Activated T-cell treated with anti-CD3 and anti-CD28 coated beads for 4 hours (primary cell): ENCODE measurements around the gene FGB.

Source experiments
- DNase-seq: peaks from one replicate; pipeline ENCODE4 v3.0.0-alpha.2; 2020

The FGB gene

DNA sequence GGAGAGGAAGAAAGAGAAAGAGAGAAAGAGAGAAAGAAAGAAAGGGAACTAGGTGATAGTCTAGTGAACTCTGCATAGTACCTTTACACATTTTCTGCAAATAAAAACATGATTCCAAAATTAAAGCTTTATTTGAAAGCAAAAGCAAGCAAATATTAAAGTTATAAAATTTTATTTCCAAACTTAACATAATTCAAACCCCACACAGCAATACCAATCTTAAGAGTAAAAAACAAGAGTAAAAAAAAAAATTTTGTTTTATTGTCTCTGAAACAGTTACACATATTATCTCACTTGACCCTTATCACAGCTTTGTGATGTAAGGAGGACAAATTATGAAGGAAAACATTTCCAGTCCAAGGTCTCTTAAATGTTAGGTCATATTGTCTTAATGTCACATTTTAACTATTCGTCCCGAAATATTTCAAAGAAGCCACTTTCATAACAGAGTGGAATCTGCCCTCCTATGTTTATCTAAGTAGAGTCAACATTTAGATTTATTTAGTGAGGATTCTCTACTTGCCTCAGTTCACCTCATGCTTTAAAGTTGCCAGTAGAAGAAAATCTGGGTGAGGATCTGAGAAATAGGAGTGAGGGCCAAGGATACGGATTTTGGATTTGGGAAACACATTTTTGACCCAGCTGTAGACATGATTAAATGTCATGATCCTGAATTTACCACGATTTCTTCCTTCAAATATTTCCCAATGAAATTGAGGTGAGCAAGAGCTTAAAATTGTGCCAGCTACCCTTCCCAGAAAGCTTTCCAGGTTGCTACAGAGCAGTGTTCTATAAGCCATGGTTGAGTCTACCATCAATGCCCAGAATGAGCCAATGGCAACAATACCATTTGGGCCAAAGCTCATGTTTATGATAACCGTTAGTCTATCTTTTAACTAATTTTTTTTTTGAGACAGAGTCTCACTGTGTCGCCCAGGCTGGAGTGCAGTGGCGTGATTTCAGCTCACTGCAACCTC lies 35.3 kb downstream of the FGB start:
- DNase-seq = no peak

DNA sequence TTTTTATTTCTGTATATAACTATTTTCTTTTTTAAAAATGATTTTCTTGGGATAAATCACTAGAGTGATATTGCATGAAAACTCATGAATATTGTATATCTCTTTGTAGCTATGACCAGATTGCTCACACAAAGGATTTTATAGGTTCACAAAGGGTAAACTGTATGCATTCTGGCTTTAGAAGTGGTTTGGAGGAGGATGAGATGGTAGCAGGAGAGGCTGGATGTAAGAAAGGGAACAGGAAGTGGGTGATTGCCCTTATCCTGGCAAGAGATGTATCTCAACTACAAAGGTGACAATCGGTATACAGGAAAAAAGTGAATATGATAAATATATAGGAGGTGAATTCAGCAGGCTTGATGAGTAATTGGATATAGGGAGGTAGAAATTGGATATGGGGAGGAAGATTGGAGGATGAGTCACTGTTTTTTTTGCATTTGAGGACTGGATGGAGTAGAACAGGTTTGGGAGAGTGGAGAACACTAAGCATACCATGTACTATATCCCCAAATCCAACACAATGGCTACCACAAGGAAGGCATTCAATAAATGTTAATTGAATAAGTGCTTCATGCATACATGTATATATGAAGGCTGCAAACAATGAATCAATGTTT lies 39.7 kb downstream of the FGB start:
- no peak for DNase-seq

DNA sequence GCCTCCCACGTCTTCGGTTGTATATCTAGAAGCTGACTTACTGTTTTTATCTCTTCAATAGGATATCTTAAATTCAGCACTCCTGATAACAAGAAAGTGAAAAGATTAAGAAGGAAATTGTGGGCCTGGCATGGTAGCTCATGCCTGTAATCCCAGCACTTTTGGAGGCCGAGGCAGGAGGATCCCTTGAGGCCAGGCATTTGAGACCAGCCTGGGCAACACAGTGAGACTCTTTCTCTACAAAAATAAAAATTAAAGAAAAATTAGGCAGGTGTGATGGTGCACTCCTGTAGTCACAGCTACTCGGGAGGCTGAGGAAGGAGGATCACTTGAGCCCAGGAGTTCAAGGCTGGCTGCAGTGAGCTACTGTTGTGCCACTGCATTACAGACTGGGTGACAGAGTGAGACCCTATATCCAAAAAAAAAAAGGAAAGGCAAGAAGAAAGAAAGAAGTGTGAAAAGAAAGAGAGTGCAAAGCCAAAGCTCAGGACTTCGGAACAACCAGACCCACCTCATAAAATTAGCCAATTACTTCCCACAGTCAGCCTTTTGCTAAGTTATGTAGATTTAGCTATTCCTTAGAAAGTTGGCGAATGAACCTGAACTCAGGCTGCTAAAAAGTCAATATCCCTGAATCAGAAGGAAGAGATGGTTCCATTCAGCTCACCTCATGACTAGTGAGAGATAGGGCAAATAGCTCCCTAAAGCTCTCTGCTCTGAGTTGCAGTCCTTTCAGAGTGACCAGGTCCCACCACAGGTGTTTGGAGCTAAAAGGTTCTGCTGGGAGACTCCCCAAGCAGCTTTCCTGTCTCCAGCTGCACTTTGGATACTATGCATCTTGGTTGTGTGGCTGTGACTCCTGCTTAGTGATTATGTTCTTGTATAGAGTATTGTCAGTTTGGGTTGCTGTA lies 40.5 kb downstream of the FGB start:
- no peak for DNase-seq

DNA sequence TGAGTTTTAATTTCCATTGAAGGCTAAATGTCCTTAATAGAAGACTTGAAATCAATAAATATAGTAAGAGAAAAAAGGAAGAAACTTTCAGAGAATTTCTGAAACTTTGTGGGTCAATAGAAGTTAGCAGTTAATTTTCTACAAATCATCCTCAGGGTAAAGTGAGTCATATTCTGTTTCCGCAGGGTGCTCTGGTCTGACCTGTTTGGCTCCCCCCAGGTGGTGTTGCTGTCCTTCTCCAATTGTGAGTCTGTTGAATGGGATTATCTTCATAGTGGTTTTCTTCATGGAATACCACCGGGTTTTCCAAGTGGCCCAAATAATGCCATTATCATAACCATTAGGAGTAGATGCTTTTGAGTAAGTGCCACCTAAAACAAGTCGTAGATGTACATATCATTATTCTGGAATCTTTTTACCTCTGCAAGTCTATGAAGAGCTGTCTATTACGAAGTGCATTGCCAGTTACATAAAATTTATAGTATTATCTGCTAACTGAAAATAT lies 41.9 kb downstream of the FGB start:
- DNase-seq = no peak

DNA sequence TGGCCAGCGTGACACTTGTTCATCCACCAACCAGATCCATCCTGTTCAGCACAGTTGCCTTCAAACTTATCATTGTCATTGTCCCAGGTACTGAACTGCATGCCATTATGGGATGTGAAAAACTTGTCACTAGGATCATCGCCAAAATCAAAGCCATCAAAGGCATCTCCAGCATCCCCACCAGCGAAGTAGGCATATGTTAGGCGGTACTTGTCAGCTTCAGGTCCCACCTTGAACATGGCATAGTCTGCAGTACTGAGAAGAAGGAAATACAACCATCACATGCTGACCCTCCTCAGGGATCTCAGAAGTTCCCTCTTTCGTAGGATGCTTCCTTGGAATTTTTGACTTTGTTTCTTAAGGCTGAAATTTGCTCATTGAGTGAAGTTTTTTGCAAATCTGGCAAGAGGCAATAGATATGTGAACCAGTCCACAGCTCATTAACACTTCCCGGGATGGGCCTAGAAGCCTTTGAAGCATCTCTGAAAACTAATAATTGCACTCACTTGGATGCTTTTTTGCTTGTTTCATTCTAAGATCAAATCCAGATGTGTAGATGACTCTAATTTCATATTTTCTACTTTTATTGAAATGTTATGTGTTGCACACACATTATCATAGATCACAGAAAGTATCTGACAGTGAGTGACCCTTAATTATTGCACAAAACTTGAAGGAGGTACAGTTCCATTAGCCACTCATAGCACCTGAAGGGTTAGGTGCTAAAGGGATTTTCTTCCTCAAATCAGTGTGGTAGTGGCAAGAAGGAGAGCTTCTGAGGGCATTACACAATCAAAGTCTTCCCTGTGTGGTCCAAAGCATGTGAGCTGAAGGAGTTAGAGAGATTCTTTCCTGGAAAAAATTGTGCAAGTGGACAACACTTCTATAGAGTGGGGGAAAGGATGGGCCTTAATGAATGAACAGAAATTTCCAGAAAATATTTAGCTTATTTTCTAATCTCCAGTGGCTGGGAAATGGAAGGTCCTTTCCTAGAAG lies 44.2 kb downstream of the FGB start:
- no peak for DNase-seq

DNA sequence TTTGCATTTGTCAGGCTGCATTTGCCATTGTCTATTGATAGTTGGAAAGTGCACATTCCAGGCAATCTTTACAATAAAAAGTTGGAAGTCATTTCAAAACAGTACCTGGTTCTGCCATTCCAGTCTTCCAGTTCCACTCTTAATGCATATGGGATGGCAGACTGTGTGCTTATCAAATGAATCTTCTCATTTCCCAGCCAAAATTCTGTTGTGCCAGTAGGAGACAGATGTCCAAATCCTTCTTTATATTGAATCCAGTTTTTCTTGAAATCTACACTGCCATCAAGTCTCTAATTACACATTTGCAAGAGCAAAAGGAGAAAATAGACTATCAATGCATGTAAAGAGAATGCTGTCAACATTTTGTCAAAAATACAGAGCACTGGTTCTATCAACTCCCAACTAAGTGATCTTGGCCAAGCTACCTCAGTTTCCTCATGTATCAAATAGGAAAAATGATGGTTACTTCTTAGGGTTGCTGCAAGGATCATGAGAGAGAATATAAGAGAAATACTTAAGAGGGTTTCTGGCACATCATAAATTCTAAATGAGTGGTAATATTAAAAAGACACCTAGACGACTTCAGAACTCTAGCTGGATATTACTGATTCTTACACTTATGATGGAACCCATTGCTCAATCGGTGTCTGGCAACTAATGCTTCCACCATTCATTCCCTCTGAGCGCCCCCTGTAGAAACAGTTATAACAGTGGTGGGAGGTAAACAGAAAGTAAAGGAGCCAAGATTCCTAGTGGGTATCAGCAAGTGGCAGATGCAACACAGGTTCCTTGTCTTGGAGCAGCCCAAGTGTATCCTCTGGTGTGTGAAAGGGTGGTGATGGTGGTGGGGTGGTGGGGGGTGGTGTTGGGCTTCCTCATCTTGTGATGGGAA lies 45.8 kb downstream of the FGB start:
- DNase-seq = no peak

DNA sequence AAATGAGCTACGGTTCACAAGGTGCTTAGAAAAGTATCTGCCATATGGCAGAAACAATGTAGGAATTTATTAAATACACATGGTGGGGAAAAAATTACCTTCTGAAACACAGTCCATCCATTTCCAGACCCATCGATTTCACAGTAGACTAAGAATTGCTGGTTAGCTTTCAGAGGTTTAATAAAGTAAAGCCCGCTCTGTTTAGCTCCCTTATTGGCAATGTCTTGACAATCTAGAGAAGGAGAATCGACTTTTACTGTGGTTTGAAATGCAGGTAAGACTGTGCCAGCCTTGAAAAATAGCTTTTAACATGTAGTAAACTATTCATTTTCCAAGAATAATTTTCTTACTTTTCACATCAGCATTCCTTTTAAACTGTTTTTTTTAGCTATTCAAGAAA lies 46.7 kb downstream of the FGB start:
- no peak for DNase-seq

DNA sequence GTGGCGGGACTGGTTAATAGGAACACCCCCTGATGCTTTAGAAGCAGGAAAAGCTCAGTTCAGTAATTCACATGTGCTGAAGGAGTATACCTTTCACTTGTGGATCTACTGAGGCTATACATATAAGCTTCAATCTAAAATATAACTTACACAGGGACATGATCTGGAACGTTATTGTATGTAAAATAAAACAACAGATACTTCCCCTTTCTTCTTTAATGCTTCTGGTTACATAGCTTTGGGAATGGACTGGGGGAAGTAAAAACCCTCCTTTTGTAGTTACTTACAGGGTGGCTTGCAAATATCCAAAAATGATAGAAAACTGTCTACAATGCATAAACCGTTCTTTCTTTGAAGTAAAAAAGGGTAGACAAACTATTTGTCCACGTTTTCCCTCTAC lies 47.8 kb downstream of the FGB start:
- no peak for DNase-seq

DNA sequence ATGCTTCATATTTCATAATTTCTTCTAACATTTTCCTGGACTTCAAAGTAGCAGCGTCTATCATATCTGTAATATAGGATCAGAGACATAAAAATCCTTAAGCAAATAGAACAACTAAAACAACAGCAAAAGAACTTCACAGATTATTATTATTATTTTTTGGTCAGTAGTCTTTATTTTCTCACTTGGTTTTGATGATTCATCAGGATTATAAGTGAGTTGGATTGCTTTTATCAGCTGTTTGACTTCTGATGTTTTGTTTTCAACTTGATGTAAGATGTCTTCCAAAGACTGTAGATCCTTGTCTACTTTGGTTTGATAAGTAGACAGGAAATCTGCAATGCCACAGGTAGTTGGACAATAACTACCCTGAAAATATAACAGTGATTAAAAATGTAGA lies 49.0 kb downstream of the FGB start:
- DNase-seq = no peak

DNA sequence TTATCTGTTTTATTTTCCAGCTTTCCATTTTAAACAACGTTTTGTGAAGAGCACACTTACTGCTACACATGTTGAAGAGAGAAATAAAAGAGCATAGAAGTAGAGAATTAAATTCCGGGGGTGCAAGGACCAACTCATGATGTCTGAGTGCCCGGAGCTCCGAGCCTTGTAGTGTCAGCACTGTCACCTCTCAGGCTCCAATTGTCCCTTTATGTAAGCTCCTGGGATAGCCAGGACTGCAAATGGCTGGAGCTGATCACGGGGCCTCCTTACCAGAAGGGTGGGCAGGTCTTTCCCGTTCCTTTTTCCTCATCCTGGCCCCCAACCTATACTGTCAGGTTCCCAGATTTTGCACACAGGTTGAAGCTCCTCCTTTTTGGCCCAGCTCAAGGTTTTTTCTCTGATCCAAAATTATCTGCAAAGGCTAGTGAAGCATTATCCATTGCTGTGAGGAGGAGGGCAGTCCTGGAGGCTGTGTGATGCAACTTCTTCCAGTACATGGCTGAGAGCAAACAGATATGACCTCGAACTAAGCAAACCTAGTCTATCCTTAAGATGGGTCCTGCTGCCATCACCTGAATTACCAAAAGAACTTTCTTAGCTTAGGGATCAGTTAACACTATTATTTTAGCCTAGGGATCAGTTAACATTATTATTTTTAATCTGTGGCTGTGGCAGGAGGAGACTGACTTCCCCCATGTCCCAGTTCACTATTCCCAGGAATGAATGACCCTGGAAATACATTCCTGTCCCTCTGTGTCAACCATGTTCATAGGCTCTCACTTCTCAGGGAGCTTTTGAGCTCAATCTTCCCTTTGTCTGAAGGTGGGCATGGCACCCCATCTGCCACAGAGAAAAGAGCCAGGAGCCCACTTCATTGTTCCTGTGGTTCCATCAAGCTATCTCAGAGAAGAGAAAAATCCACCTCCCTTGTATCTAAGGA lies 49.9 kb downstream of the FGB start, which contains the start of gene FGG:
TSS of gene FGG (minus strand) at position 185 of the 943 bp plus-strand sequence. CDS start at position 138, 47 bp downstream.
- DNase-seq = no peak

DNA sequence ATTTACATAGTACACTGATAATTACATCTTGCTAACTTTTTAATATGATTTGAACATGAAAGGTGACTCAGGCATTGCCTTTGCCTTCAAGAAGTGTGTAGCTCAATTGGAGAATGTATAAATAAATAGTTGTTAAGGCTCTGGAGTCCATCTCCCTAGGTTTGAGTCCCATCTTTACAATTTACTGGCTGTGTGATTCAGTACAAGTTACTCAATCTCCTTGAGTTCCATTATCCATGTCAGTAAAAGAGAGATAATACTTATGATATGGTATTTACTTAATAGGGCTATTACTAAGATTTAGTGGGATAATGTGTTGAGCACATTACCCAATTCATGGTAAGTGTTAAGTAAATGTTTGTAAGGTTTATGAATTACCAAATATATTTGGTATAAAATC lies 51.5 kb downstream of the FGB start:
- DNase-seq = no peak

DNA sequence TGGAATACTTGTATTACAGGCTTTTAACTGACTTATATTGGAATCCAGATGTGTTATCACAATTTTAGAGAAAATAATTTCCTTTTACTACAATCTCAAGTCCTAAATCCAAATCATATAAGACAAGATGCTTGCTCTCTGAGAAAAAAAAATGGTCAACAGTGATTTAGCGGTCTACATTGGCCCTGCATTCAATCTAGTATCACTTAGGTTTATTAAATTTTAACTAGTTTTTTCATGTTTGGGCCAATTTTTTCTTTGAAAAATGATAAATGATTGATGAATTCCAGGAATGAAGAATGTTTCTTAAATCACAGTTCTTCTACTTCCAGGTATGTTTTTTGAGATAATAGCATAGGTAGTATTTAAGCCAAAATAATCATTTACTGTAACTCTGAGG lies 52.4 kb downstream of the FGB start:
- DNase-seq = no peak

DNA sequence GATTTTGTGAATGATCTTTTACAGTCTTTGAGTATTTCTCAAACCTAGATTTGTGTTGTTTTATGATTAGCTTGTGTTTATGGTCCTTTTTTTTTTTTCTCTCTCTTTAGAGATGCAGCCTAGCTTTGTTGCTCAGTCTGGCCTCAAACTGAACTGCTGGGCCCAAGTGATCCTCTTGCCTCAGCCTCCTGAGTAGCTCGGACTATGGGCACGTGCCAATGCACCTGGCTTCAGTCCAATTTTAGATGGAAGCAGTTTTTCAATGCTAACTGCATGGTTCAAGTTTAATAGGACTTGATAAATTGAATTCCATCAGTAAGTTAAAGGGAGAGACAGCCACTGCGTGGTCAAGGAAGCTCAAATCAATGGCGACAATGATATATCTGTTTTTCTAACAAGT lies 53.5 kb downstream of the FGB start:
- DNase-seq = no peak

DNA sequence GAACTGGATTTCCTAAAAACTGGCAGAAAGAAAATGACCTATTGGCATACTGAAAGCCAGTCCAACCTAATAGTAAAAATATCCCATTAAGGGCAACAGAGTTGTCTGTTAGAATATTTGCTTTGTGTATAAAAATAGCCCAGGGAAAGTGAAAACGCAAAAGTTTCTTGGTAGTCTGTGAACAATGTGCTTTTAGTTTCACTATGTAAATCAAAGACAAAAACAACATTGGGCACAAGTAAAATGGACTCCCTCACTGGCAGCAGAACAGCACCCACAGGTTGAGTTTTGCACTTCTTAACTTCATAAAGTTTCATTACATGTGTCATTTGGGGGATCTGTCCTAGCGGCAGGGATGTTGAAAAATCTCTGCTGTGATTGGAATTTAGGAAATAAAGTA lies 53.9 kb downstream of the FGB start:
- no peak for DNase-seq

DNA sequence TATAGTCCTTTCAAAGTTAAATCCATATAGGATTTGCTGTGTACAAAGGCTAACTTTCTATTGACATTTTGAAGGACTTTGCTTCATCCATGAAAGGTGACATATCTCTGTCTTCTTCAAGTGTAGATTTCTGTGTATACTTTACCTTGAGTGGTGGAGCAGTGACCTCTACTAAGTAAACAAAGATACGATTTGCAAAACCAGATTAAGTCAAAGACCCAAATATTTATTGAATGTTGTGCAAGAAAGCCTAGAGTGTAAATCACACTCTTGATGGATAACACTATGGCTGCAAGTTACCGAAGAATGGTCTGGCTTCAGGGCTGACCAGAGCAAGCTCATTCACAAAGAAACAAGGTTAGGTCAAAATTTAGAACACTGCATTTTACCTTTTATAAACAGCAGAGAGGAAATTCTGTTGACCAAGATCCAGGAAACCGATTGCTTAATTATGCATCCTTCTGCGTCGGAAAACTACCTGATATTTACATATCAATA lies 55.1 kb downstream of the FGB start:
- no peak for DNase-seq

DNA sequence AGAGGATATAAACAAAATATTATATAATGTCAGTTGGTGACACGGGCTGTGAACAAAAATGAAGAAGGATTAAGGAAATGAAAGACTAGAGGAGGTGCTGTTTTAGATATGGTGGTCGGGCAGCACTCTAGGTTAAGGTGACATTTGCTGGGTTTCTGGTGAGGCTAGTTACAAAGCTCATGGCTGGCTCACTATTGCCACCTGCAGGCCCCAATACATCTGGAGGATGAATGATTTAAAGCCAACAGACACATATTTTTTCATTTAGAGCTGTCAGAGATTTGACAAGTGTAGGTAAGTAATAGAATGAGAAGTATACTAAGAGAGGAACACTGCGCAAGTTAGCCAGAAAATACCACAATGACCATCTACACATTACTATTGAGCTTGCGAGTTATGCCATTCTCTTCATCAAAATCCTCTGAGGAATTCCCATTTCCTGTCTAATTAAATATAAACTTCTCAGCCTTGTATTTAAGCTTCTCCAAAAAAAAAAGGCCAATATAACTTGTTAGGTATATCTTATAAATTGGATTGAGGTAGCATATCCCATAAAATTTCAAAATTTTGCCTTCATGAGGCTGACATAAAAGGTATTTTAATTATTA lies 56.0 kb downstream of the FGB start:
- DNase-seq = no peak

DNA sequence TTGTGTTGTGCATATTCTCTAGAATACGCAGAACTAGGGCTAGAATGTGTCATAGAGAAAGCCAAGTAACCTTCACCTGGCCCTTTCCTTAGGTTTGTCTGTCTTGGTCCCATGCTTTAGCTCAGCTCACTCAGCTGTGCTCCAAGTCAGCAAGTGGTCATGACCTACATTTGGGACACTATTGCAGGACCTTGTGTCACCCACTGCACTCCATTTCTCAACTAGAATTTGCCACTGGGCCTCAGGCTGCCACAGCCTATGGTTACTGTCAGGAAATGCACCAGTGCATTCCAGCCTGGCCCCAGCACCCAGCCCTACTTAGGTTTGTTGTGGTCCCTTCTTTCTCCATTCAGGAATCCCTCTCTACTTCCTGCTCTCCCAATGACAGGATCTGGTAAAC lies 57.3 kb downstream of the FGB start:
- no peak for DNase-seq
